Immature natural killer cell (primary cell): ENCODE data around the gene ABCC4. TPM values are rescaled to one million over a fixed set of nuclear protein-coding genes. Genes with fewer than 3 reads are reported as not detected.
"Not testable (repeated sequence)": the region's sequence is repeated elsewhere in the genome, so short reads cannot be mapped to it uniquely, and the experiment has no call there.

Source experiments
- DNase-seq, 3 donors: peaks; one replicate each; pipeline ENCODE4 v3.0.0; 2022; ENCODE audit warnings: mixed read lengths in 1 of 3
- H3K27ac Mint-ChIP-seq, 6 donors: one replicate each; pipeline ENCODE4 v1.8.0; 2020; ENCODE audit warnings: mixed read lengths in 6 of 6, mild to moderate bottlenecking in 5 of 6, inconsistent platforms in 4 of 6, moderate library complexity in 3 of 6
- H3K27me3 Mint-ChIP-seq, 3 donors: one replicate each; pipeline ENCODE4 v1.8.0; 2020 to 2021; ENCODE audit warnings: low read depth in 3 of 3, mild to moderate bottlenecking in 3 of 3, mixed read lengths in 3 of 3, moderate library complexity in 3 of 3, inconsistent platforms in 1 of 3
- H3K36me3 Mint-ChIP-seq, 3 donors: one replicate each; pipeline ENCODE4 v1.8.0; 2020; ENCODE audit warnings: mixed read lengths in 3 of 3, inconsistent platforms in 2 of 3, mild to moderate bottlenecking in 2 of 3
- H3K4me1 Mint-ChIP-seq, 2 donors: one replicate each; pipeline ENCODE4 v1.8.0; 2020; ENCODE audit warnings: inconsistent platforms in 2 of 2, mild to moderate bottlenecking in 2 of 2, mixed read lengths in 2 of 2, moderate library complexity in 1 of 2
- H3K4me3 Mint-ChIP-seq, 5 donors: one replicate each; pipeline ENCODE4 v1.8.0; 2020; ENCODE audit warnings: mild to moderate bottlenecking in 5 of 5, mixed read lengths in 5 of 5, inconsistent platforms in 3 of 5, moderate library complexity in 3 of 5
- H3K9me3 Mint-ChIP-seq, 6 donors: one replicate each; pipeline ENCODE4 v1.8.0; 2020; ENCODE audit warnings: mild to moderate bottlenecking in 6 of 6, mixed read lengths in 6 of 6, inconsistent platforms in 4 of 6, moderate library complexity in 3 of 6
- polyA plus RNA-seq, 3 donors: library from polyadenylated mRNA; unstranded; fragments of 300-500 nt; fragmentation: Illumina TruSeq; gene quantifications; one replicate each; pipeline ENCODE4 v1.2.3, GENCODE V29; 2021

ABCC4 gene
- polyA plus RNA-seq, 3 donors from 2014 or later: 2.8 to 3.9 (median 3.0) TPM

GRCh38 chr13:95184317-95184716, 116.9 kb downstream of the ABCC4 start:
- peaks cover 0 to 3% (median 0%) of the 10 kb centered on the region in 6 donors for H3K9me3 Mint-ChIP-seq
- peaks cover 37 to 41% of the 10 kb centered on the region in 2 donors for H3K4me1 Mint-ChIP-seq
- H3K27me3 Mint-ChIP-seq: peaks cover 0 to 2% (median 2%) of the 10 kb centered on the region in 3 donors
- H3K27ac Mint-ChIP-seq: peak overlapping the region in 2 of 6 donors; percentile 90 to 93
- H3K4me3 Mint-ChIP-seq: peak overlapping the region in 1 of 5 donors; percentile 32
- DNase-seq: no peak
- peaks cover 0 to 3% (median 0%) of the 10 kb centered on the region in 3 donors for H3K36me3 Mint-ChIP-seq

GRCh38 chr13:95182570-95183265, 118.5 kb downstream of the ABCC4 start:
- H3K36me3 Mint-ChIP-seq: peaks cover 5 to 15% (median 9%) of the 10 kb centered on the region in 3 donors
- no peak overlapping the region for H3K27ac Mint-ChIP-seq
- no peak for DNase-seq
- no peak overlapping the region for H3K4me3 Mint-ChIP-seq
- H3K4me1 Mint-ChIP-seq: peaks cover 37 to 41% of the 10 kb centered on the region in 2 donors
- peaks cover 0 to 3% (median 0%) of the 10 kb centered on the region in 6 donors for H3K9me3 Mint-ChIP-seq
- H3K27me3 Mint-ChIP-seq: no peaks in the 10 kb centered on the region

DNA sequence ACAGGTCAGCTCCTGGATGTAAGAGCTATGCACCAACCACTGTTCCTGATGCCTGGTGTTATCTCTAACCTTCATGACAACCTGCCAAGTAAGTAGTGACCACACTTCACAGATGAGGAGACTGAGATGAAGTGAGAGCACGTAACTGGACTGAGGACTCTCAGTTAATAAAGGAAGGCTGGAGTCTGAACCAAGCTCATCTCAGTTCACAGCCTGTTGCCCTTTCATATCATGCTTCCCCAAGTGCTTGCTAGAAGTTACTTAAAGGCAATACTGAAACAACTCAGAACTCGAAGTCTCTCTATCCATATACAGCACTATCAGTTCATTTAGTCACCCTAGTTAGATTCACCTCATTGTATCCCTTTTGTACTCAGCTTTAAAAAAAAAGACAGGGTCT, 119.7 kb downstream of the ABCC4 start:
- H3K4me3 Mint-ChIP-seq: no peak overlapping the region
- H3K4me1 Mint-ChIP-seq: peaks cover 36 to 38% of the 10 kb centered on the region in 2 donors
- H3K27ac Mint-ChIP-seq: peak overlapping the region in 1 of 6 donors; percentile 57
- H3K27me3 Mint-ChIP-seq: no peaks in the 10 kb centered on the region
- H3K9me3 Mint-ChIP-seq: peaks cover 0 to 3% (median 0%) of the 10 kb centered on the region in 6 donors
- DNase-seq: no peak
- peaks cover 12 to 20% (median 20%) of the 10 kb centered on the region in 3 donors for H3K36me3 Mint-ChIP-seq

- peak overlapping the region in 4 of 6 donors; percentile 5 to 57 (median 18) for H3K27ac Mint-ChIP-seq
- no peak overlapping the region for H3K4me3 Mint-ChIP-seq
- peaks cover 28 to 29% of the 10 kb centered on the region in 2 donors for H3K4me1 Mint-ChIP-seq
- peaks cover 0 to 2% (median 0%) of the 10 kb centered on the region in 3 donors for H3K27me3 Mint-ChIP-seq
- peaks cover 0 to 3% (median 0%) of the 10 kb centered on the region in 6 donors for H3K9me3 Mint-ChIP-seq
- H3K36me3 Mint-ChIP-seq: peaks cover 15 to 23% (median 22%) of the 10 kb centered on the region in 3 donors
- DNase-seq: no peak
Measured at GRCh38 chr13:95180513-95181245, 120.6 kb downstream of the ABCC4 start.

GRCh38 chr13:95176611-95177259, 124.5 kb downstream of the ABCC4 start:
- Mint-ChIP-seq H3K4me1 (peaks cover 13 to 14% of the 10 kb centered on the region in 2 donors), H3K36me3 (peaks cover 32 to 44% (median 39%) of the 10 kb centered on the region in 3 donors), H3K4me3 (no peak overlapping the region), H3K27ac (peak overlapping the region in 1 of 6 donors; percentile 47), H3K9me3 (peaks cover 0 to 3% (median 0%) of the 10 kb centered on the region in 6 donors), H3K27me3 (peaks cover 0 to 3% (median 0%) of the 10 kb centered on the region in 3 donors)
- DNase-seq: no peak

GRCh38 chr13:95174517-95174916, 126.7 kb downstream of the ABCC4 start:
- Mint-ChIP-seq H3K9me3 (peaks cover 0 to 1% (median 0%) of the 10 kb centered on the region in 6 donors), H3K4me3 (no peak overlapping the region), H3K27ac (no peak overlapping the region), H3K36me3 (peaks cover 37 to 56% (median 44%) of the 10 kb centered on the region in 3 donors), H3K27me3 (peaks cover 0 to 3% (median 0%) of the 10 kb centered on the region in 3 donors), H3K4me1 (no peaks in the 10 kb centered on the region)
- DNase-seq: no peak

- no peaks in the 10 kb centered on the region for H3K9me3 Mint-ChIP-seq
- no peaks in the 10 kb centered on the region for H3K4me1 Mint-ChIP-seq
- peaks cover 23 to 39% (median 28%) of the 10 kb centered on the region in 3 donors for H3K36me3 Mint-ChIP-seq
- no peak for DNase-seq
- H3K27ac Mint-ChIP-seq: peak overlapping the region in 2 of 6 donors; percentile 40 to 50
- no peak overlapping the region for H3K4me3 Mint-ChIP-seq
- H3K27me3 Mint-ChIP-seq: peaks cover 0 to 3% (median 0%) of the 10 kb centered on the region in 3 donors
Measured at GRCh38 chr13:95168191-95168590, 133.1 kb downstream of the ABCC4 start.

GRCh38 chr13:95167003-95167402, 134.2 kb downstream of the ABCC4 start:
- not testable (repeated sequence) for H3K27me3 Mint-ChIP-seq, H3K4me1 Mint-ChIP-seq, H3K4me3 Mint-ChIP-seq, H3K9me3 Mint-ChIP-seq, DNase-seq, H3K27ac Mint-ChIP-seq
- peaks cover 15 to 41% (median 28%) of the 10 kb centered on the region in 3 donors for H3K36me3 Mint-ChIP-seq

DNA sequence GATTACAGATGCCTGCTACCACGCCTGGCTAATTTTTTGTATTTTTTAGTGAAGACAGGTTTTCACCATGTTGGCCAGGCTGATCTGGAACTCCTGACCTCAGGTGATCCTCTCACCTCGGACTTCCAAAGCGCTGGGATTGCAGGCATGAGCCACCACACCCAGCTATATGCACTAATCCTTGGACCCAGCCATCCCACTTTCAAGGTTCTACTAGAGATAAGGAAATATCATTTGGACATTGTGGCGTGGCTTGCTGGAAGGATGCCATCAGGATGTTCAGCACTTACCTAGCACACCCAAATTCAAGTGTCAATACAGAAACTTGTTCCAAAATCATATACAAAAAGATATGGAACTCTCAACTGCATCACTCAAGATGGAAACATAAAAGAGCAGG, 136.4 kb downstream of the ABCC4 start:
- no peaks in the 10 kb centered on the region for H3K9me3 Mint-ChIP-seq
- H3K27me3 Mint-ChIP-seq: peaks cover 0 to 3% (median 2%) of the 10 kb centered on the region in 3 donors
- DNase-seq: no peak
- H3K4me3 Mint-ChIP-seq: no peak overlapping the region
- no peaks in the 10 kb centered on the region for H3K4me1 Mint-ChIP-seq
- H3K36me3 Mint-ChIP-seq: peaks cover 10 to 40% (median 28%) of the 10 kb centered on the region in 3 donors
- no peak overlapping the region for H3K27ac Mint-ChIP-seq

DNA sequence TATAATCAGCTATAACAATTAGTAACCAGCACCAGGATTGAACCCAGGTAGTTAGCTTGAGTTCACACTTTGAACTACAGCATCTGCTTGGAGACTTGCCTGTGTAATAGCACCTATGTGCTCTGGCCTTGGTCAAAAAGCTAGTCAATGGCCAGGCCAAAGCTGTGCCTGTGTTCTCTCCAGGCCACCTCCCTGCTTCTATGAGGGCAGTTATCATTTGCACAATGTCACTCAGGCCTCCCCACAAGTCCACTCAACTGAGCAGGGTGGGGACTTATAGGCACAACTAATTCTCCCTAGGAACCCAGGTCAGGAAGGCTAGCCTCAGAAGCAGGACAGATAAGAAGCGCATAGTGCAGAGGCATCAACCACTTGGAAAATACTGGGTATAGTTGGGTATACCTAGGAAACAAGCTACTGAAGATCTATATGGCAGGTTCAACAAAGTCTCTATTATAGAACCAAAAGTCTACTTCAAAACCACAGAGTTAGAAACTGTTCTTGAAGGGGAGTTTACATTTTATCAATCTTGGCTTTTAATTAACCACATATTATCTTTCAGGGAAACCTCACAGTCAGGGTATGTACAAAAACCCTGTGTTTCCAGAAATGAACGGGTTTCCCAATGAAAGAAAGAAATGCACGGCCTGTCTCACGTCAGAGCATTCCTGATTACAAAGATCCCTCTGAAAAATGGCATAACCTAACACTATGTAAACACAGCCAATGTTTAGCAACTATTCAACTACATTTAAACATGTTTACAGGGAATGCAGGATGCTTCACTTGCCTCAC, 140.9 kb downstream of the ABCC4 start:
- Mint-ChIP-seq H3K4me1 (peaks cover 0 to 1% of the 10 kb centered on the region in 2 donors), H3K36me3 (peaks cover 14 to 40% (median 32%) of the 10 kb centered on the region in 3 donors), H3K27me3 (peaks cover 0 to 4% (median 0%) of the 10 kb centered on the region in 3 donors), H3K27ac (no peak overlapping the region), H3K9me3 (no peaks in the 10 kb centered on the region), H3K4me3 (no peak overlapping the region)
- DNase-seq: no peak

DNA sequence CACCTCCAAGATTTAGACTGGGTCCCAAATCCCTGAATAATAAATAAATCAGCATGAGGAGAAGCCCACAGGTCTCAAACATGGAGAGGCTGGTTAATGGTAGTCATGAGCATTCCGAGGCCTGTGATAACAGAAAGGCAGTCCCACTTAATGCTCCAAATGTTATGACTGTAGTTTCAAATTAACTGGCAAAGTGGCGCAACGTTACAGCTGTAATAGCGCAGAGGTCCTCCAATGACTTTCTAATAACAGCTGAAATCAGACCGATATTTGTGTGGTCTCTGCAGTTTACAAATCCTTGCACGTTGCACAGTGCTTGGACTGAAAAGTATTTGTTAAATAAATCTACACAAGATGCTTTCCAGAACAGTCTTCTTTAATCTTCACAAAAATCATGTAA, 141.8 kb downstream of the ABCC4 start:
- peaks cover 0 to 4% (median 0%) of the 10 kb centered on the region in 3 donors for H3K27me3 Mint-ChIP-seq
- H3K9me3 Mint-ChIP-seq: no peaks in the 10 kb centered on the region
- peaks cover 13 to 42% (median 27%) of the 10 kb centered on the region in 3 donors for H3K36me3 Mint-ChIP-seq
- peaks cover 0 to 1% of the 10 kb centered on the region in 2 donors for H3K4me1 Mint-ChIP-seq
- no peak for DNase-seq
- H3K4me3 Mint-ChIP-seq: no peak overlapping the region
- no peak overlapping the region for H3K27ac Mint-ChIP-seq

- Mint-ChIP-seq H3K27ac (no peak overlapping the region), H3K36me3 (peaks cover 13 to 26% (median 25%) of the 10 kb centered on the region in 3 donors), H3K4me3 (no peak overlapping the region), H3K4me1 (peaks cover 0 to 1% of the 10 kb centered on the region in 2 donors), H3K9me3 (no peaks in the 10 kb centered on the region), H3K27me3 (peaks cover 0 to 2% (median 0%) of the 10 kb centered on the region in 3 donors)
- no peak for DNase-seq
Measured at GRCh38 chr13:95156208-95156607, 145.0 kb downstream of the ABCC4 start.

- no peak overlapping the region for H3K27ac Mint-ChIP-seq
- peaks cover 13 to 22% (median 21%) of the 10 kb centered on the region in 3 donors for H3K36me3 Mint-ChIP-seq
- no peaks in the 10 kb centered on the region for H3K9me3 Mint-ChIP-seq
- H3K4me1 Mint-ChIP-seq: peaks cover 0 to 1% of the 10 kb centered on the region in 2 donors
- H3K4me3 Mint-ChIP-seq: no peak overlapping the region
- peaks cover 0 to 2% (median 0%) of the 10 kb centered on the region in 3 donors for H3K27me3 Mint-ChIP-seq
- DNase-seq: no peak
Measured at GRCh38 chr13:95155504-95155903, 145.7 kb downstream of the ABCC4 start.
